Endothelial cell of umbilical vein (primary cell): ENCODE results near the gene TBX5. TPM values are rescaled to one million over a fixed set of nuclear protein-coding genes. Genes with fewer than 3 reads are reported as not detected.

Source experiments
- BruUV-seq: library from RNA; stranded (reverse); fragments of 400-500 nt; replicated peaks from 2 replicates; lab custom pipeline; 2021; lab: Mats Ljungman, UMichigan
- CTCF ChIA-PET: fragments of 300-600, 350-600 bp; sonication (Branson Sonifier 250); formaldehyde crosslinking; loops from one replicate; lab custom pipeline; 2021; ENCODE audit warnings: antibody characterized with exemption, inconsistent platforms; lab: Charles Lee
- POLR2A ChIA-PET: fragments of 300-600, 350-600 bp; sonication (Branson Sonifier 250); formaldehyde crosslinking; loops from one replicate; lab custom pipeline; 2021; ENCODE audit warnings: antibody characterized with exemption, inconsistent platforms; lab: Charles Lee
- DNase-seq: peaks from one replicate; pipeline ENCODE4 v3.0.0-alpha.2; 2011; ENCODE audit warnings: low read depth, low spot score
- FAIRE-seq: peaks from 2 replicates; lab custom pipeline; 2011; peaks lifted over from hg19 to GRCh38; lab: Jason Lieb, UNC
- H2AFZ ChIP-seq: 2 replicates; pipeline ENCODE4 v1.6.0; 2012; ENCODE audit warnings: low read depth, low read length, control low read depth, inconsistent platforms
- H3K27ac ChIP-seq: 2 replicates; pipeline ENCODE4 v1.5.1; 2011; ENCODE audit warnings: low read depth, mild to moderate bottlenecking, control low read depth, low read length, moderate library complexity; ENCODE audit not compliant: insufficient read depth
- H3K27me3 ChIP-seq, 2 experiments: 2 replicates each; pipeline versions ENCODE4 v1.6.0 to v1.6.1; 2011; ENCODE audit warnings: low read length in 2 of 2, mixed read lengths in 1 of 2; ENCODE audit not compliant: control insufficient read depth in 2 of 2, insufficient read depth in 2 of 2
- H3K36me3 ChIP-seq, 2 experiments: 2 replicates in 1 of 2; 3 replicates in 1 of 2; pipeline ENCODE4 v1.5.1; 2011; ENCODE audit warnings: low read length in 2 of 2, mild to moderate bottlenecking in 1 of 2, moderate library complexity in 1 of 2; ENCODE audit not compliant: control insufficient read depth in 2 of 2, insufficient read depth in 2 of 2; ENCODE audit errors: extremely low read depth in 1 of 2
- H3K4me1 ChIP-seq: 3 replicates; pipeline ENCODE4 v1.5.1; 2011; ENCODE audit warnings: mild to moderate bottlenecking, low read length; ENCODE audit not compliant: control insufficient read depth, insufficient read depth; ENCODE audit errors: extremely low read depth
- H3K4me2 ChIP-seq: 2 replicates; pipeline ENCODE4 v1.6.1; 2011; ENCODE audit warnings: low read length, control low read depth, mixed read lengths; ENCODE audit not compliant: insufficient read depth
- H3K4me3 ChIP-seq, 3 experiments: fragments of 200-600 bp in 1 of 3; sonication (generic), shearing (Covaris generic) in 1 of 3; replicated peaks in 1 of 3; 2 replicates each; pipeline ENCODE4 v1.5.1; 2011 to 2016; ENCODE audit warnings: control low read depth in 3 of 3, low read length in 3 of 3, mild to moderate bottlenecking in 2 of 3, inconsistent platforms in 1 of 3, low read depth in 1 of 3, moderate library complexity in 1 of 3; ENCODE audit not compliant: insufficient read depth in 1 of 3
- H3K79me2 ChIP-seq: 2 replicates; pipeline ENCODE4 v1.6.0; 2012; ENCODE audit warnings: low read length, inconsistent platforms; ENCODE audit not compliant: control insufficient read depth, insufficient read depth
- H3K9ac ChIP-seq: replicated peaks from 2 replicates; pipeline ENCODE3; 2011; ENCODE audit warnings: low read length, control low read depth; ENCODE audit not compliant: insufficient read depth; ENCODE audit errors: extremely low read depth
- H3K9me1 ChIP-seq: replicated peaks from 3 replicates; pipeline ENCODE4 v1.6.0; 2011; ENCODE audit warnings: mild to moderate bottlenecking, low read length; ENCODE audit not compliant: control insufficient read depth, insufficient read depth; ENCODE audit errors: extremely low read depth
- H3K9me3 ChIP-seq: replicated peaks from 2 replicates; pipeline ENCODE4 v1.5.1; 2012; ENCODE audit warnings: low read length, inconsistent platforms; ENCODE audit not compliant: control insufficient read depth, insufficient read depth
- H4K20me1 ChIP-seq: replicated peaks from 2 replicates; pipeline ENCODE3; 2011; ENCODE audit warnings: mild to moderate bottlenecking, low read length; ENCODE audit not compliant: control insufficient read depth, insufficient read depth; ENCODE audit errors: extremely low read depth
- EZH2 ChIP-seq: IDR thresholded peaks from 2 replicates; pipeline ENCODE4 v1.6.1; 2012; ENCODE audit warnings: borderline replicate concordance, low read depth, mild to moderate bottlenecking, moderate library complexity, low read length, inconsistent platforms; ENCODE audit not compliant: severe bottlenecking
- FOS ChIP-seq: IDR thresholded peaks from 2 replicates; pipeline ENCODE4 v1.6.1; 2011; ENCODE audit warnings: mild to moderate bottlenecking, low read length, moderate library complexity, borderline replicate concordance; ENCODE audit not compliant: insufficient read depth
- GATA2 ChIP-seq: IDR thresholded peaks from 2 replicates; pipeline ENCODE4 v1.7.0; 2011; ENCODE audit warnings: low read depth, mild to moderate bottlenecking, moderate library complexity, mixed read lengths, low read length; ENCODE audit not compliant: insufficient read length, insufficient read depth
- JUN ChIP-seq: IDR thresholded peaks from 2 replicates; pipeline ENCODE4 v1.6.1; 2011; ENCODE audit warnings: borderline replicate concordance, low read depth; ENCODE audit not compliant: insufficient read length, insufficient read depth
- POLR2A ChIP-seq: IDR thresholded peaks from 2 replicates; pipeline ENCODE4 v1.6.1; 2012; ENCODE audit warnings: low read depth, mild to moderate bottlenecking, control low read depth, low read length
- dilution Hi-C: fragments of 300-500 bp; cut with MboI; formaldehyde crosslinking; loops from one replicate; pipeline ENCODE4 v1.15.0; 2019; ENCODE audit warnings: low sequenced_read_pairs; ENCODE audit not compliant: extremely low pct_ligation_motif_present
- intact Hi-C: fragments of 100-400 bp; cut with micrococcal nuclease; formaldehyde crosslinking; loops from one replicate; pipeline ENCODE4 v1.10.0; 2022
- polyA plus RNA-seq, 4 experiments: library from polyadenylated mRNA; depleted of rRNA in 3 of 4; stranded (reverse) in 3 of 4; unstranded in 1 of 4; fragments of >200 nt; gene quantifications; 2 replicates each; pipeline versions ENCODE4 v1.2.1 to v1.2.3, GENCODE V29; 2011 to 2012; ENCODE audit warnings: missing spikeins in 1 of 4
- total RNA-seq: library from RNA; stranded (reverse); gene quantifications from 2 replicates; pipeline ENCODE4 v1.2.3, GENCODE V29; 2021

Gene TBX5
- total and polyA plus RNA-seq, 2 donors (not counting 3 experiments of a cell fraction or from before 2014, with no cell fraction given), result not detected

DNA sequence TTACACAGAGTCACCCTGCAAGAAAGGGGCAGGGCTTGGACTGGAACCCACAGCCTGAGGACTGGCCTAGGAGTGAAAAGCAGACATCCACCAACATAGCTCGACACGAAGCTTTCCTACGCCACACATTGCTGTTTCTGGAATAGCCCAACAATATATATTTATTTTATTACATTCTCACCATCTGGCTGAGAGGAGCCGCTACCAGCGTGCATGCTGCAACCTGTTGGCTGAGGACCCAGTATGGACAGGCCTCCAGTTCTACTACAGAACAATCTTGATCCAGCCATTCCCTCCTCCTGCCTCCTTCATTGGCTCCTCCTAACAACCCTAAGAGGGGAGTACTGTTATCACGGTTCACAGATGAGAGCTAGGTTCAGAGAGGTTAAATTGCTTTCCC lies 35.6 kb upstream of the TBX5 start:
- H3K4me3 ChIP-seq, result no peak overlapping the region
- TF ChIP-seq POLR2A (no peak), FOS (no peak), GATA2 (no peak)
- DNase-seq (no peak), FAIRE-seq (no peak)
- no peaks in the 10 kb centered on the region for H3K79me2 ChIP-seq
- H3K27me3 ChIP-seq, result peaks cover 51 to 53% of the 10 kb centered on the region in 2 experiments
- no peak overlapping the region for H2AFZ ChIP-seq
- no peaks in the 10 kb centered on the region for H3K9me3 ChIP-seq
- dilution Hi-C loops, result no loop called here
- H3K27ac ChIP-seq, result no peak overlapping the region
- no TSS peak for BruUV-seq
- H3K4me2 ChIP-seq, result no peak overlapping the region
- no peaks in the 10 kb centered on the region for H3K36me3 ChIP-seq
- no peaks in the 10 kb centered on the region for H4K20me1 ChIP-seq
- H3K9ac ChIP-seq, result no peak overlapping the region
- ChIA-PET POLR2A (no interaction called here), CTCF (no interaction called here)
- no peaks in the 10 kb centered on the region for H3K4me1 ChIP-seq
- no peaks in the 10 kb centered on the region for H3K9me1 ChIP-seq
- intact Hi-C loops, result no loop called here

DNA sequence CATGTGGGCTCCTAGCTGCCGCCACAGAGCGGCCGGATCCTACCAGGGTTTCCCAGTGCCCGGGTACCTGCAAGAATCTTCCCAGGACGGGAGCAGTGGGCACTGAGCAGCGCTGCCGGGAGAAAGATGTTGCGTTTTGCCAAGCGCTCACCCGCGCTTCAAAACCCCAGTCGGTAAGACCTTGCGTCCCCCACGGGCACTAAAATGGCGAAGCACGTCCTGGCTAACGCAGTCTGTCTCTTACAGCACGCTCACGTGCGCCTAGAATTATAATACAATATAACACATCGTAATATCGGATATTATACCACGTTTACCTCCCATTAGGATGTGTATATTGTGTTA lies 35.1 kb upstream of the TBX5 start:
- DNase-seq (no peak), FAIRE-seq (no peak)
- Histone ChIP-seq H3K4me3 (no peak overlapping the region), H3K9ac (no peak overlapping the region), H3K9me1 (no peaks in the 10 kb centered on the region), H4K20me1 (no peaks in the 10 kb centered on the region), H3K27me3 (peaks cover 49 to 50% of the 10 kb centered on the region in 2 experiments), H3K9me3 (no peaks in the 10 kb centered on the region), H3K36me3 (no peaks in the 10 kb centered on the region), H3K27ac (no peak overlapping the region), H3K79me2 (no peaks in the 10 kb centered on the region), H3K4me2 (no peak overlapping the region), H3K4me1 (no peaks in the 10 kb centered on the region), H2AFZ (no peak overlapping the region)
- ChIA-PET POLR2A (no interaction called here), CTCF (no interaction called here)
- intact Hi-C loops (no loop called here), dilution Hi-C loops (no loop called here)
- TF ChIP-seq EZH2, result no peak
- no peak for TF ChIP-seq POLR2A
- no peak for TF ChIP-seq JUN
- BruUV-seq, result no TSS peak
